H1 (cell line): ENCODE results near the gene GMPR. TPM values are rescaled to one million over a fixed set of nuclear protein-coding genes. Genes with fewer than 3 reads are reported as not detected.

ENCODE experiments used
- CTCF ChIA-PET: fragments of 300-600 bp; sonication (Branson Sonifier 250); formaldehyde crosslinking; loops from one replicate; lab custom pipeline; 2021; ENCODE audit not compliant: partially characterized antibody; lab: Charles Lee
- POLR2A ChIA-PET: fragments of 300-600 bp; sonication (Branson Sonifier 250); formaldehyde crosslinking; loops from one replicate; lab custom pipeline; 2021; ENCODE audit warnings: inconsistent platforms; ENCODE audit not compliant: partially characterized antibody; lab: Charles Lee
- DNase-seq, 2 experiments: peaks; one replicate each; pipeline versions ENCODE4 v3.0.0 to v3.0.0-alpha.2; 2010 to 2022; ENCODE audit warnings: low spot score in 2 of 2, low read depth in 1 of 2, mixed read lengths in 1 of 2
- FAIRE-seq: peaks from 2 replicates; lab custom pipeline; 2011; peaks lifted over from hg19 to GRCh38; lab: Jason Lieb, UNC
- H2AFZ ChIP-seq: 2 replicates; pipeline ENCODE4 v1.8.1; 2012; ENCODE audit warnings: low read length, inconsistent platforms
- H2AK5ac ChIP-seq: 2 replicates; pipeline ENCODE4 v1.6.1; 2013; ENCODE audit warnings: low read depth, low read length
- H2BK120ac ChIP-seq: replicated peaks from 2 replicates; pipeline ENCODE3; 2013; ENCODE audit warnings: low read depth, low read length, inconsistent platforms
- H2BK12ac ChIP-seq: 2 replicates; pipeline ENCODE4 v1.6.1; 2013; ENCODE audit warnings: low read depth, low read length
- H2BK15ac ChIP-seq: 2 replicates; pipeline ENCODE4 v1.6.1; 2013; ENCODE audit warnings: low read length
- H2BK20ac ChIP-seq: 2 replicates; pipeline ENCODE4 v1.6.1; 2013; ENCODE audit warnings: low read length
- H2BK5ac ChIP-seq: 2 replicates; pipeline ENCODE4 v1.6.1; 2013; ENCODE audit warnings: low read depth, low read length
- H3K14ac ChIP-seq: 2 replicates; pipeline ENCODE4 v1.6.1; 2013; ENCODE audit warnings: inconsistent platforms; ENCODE audit not compliant: insufficient read length
- H3K18ac ChIP-seq: 2 replicates; pipeline ENCODE4 v1.6.1; 2013; ENCODE audit warnings: low read length; ENCODE audit errors: extremely low read depth
- H3K23ac ChIP-seq: 2 replicates; pipeline ENCODE4 v1.6.1; 2013; ENCODE audit warnings: inconsistent platforms; ENCODE audit not compliant: insufficient read length
- H3K23me2 ChIP-seq: 2 replicates; pipeline ENCODE4 v1.6.1; 2013; ENCODE audit warnings: low read depth, low read length
- H3K27ac ChIP-seq: 2 replicates; pipeline ENCODE4 v1.6.1; 2011; ENCODE audit warnings: low read depth, low read length, inconsistent platforms
- H3K27me3 ChIP-seq, 4 experiments: replicated peaks in 1 of 4; 1 replicate in 1 of 4; 2 replicates in 3 of 4; pipeline versions ENCODE4 v1.6.1 to v1.8.1; 2011 to 2013; ENCODE audit warnings: low read length in 3 of 4, mild to moderate bottlenecking in 3 of 4, inconsistent platforms in 2 of 4, mixed read lengths in 2 of 4, moderate library complexity in 1 of 4; ENCODE audit not compliant: control insufficient read depth in 3 of 4, insufficient read depth in 3 of 4; ENCODE audit errors: extremely low read depth in 1 of 4
- H3K36me3 ChIP-seq, 4 experiments: 2 replicates each; pipeline versions ENCODE4 v1.6.1 to v1.8.1; 2011 to 2013; ENCODE audit warnings: mild to moderate bottlenecking in 4 of 4, low read length in 3 of 4, moderate library complexity in 2 of 4, control low read depth in 1 of 4, inconsistent platforms in 1 of 4; ENCODE audit not compliant: insufficient read depth in 4 of 4, control insufficient read depth in 2 of 4
- H3K4ac ChIP-seq: replicated peaks from 2 replicates; pipeline ENCODE3; 2013; ENCODE audit warnings: low read length, low read depth, mixed read lengths, inconsistent platforms; ENCODE audit not compliant: insufficient read length
- H3K4me1 ChIP-seq, 4 experiments: replicated peaks in 1 of 4; 1 replicate in 1 of 4; 2 replicates in 3 of 4; pipeline versions ENCODE4 v1.6.1 to v1.8.1; 2011 to 2013; ENCODE audit warnings: low read length in 3 of 4, inconsistent platforms in 2 of 4, mixed read lengths in 1 of 4; ENCODE audit not compliant: insufficient read depth in 4 of 4, control insufficient read depth in 3 of 4
- H3K4me2 ChIP-seq, 2 experiments: 2 replicates each; pipeline versions ENCODE4 v1.6.1 to v1.8.1; 2011 to 2013; ENCODE audit warnings: low read depth in 2 of 2, low read length in 2 of 2, control low read depth in 1 of 2, inconsistent platforms in 1 of 2, mild to moderate bottlenecking in 1 of 2; ENCODE audit not compliant: insufficient read depth in 1 of 2
- H3K4me3 ChIP-seq, 4 experiments: fragments of 200-600, 300-600 bp in 1 of 4; sonication (generic), shearing (Covaris generic), sonication (Bioruptor Twin) in 1 of 4; 2 replicates each; pipeline versions ENCODE4 v1.5.1 to v1.8.1; 2011 to 2016; ENCODE audit warnings: low read length in 4 of 4, low read depth in 3 of 4, control low read depth in 2 of 4, inconsistent platforms in 2 of 4, mild to moderate bottlenecking in 2 of 4, mixed read lengths in 1 of 4, moderate library complexity in 1 of 4; ENCODE audit not compliant: insufficient read depth in 2 of 4; ENCODE audit errors: extremely low read depth in 1 of 4
- H3K56ac ChIP-seq: replicated peaks from 2 replicates; pipeline ENCODE3; 2013; ENCODE audit warnings: low read depth, mild to moderate bottlenecking, mixed read lengths, low read length, inconsistent platforms; ENCODE audit not compliant: insufficient read length
- H3K79me1 ChIP-seq: 2 replicates; pipeline ENCODE4 v1.6.1; 2013; ENCODE audit warnings: low read depth, low read length, control low read depth
- H3K79me2 ChIP-seq, 2 experiments: 2 replicates each; pipeline versions ENCODE4 v1.6.1 to v1.8.1; 2012 to 2013; ENCODE audit warnings: low read length in 2 of 2, mild to moderate bottlenecking in 2 of 2, inconsistent platforms in 1 of 2; ENCODE audit not compliant: insufficient read depth in 2 of 2, control insufficient read depth in 1 of 2
- H3K9ac ChIP-seq, 4 experiments: replicated peaks in 1 of 4; 1 replicate in 1 of 4; 2 replicates in 3 of 4; pipeline versions ENCODE4 v1.6.1 to v1.8.1; 2011 to 2013; ENCODE audit warnings: low read depth in 3 of 4, low read length in 3 of 4, control low read depth in 2 of 4, mild to moderate bottlenecking in 2 of 4, moderate library complexity in 2 of 4, inconsistent platforms in 1 of 4; ENCODE audit errors: extremely low read depth in 1 of 4
- H3K9me3 ChIP-seq, 2 experiments: 2 replicates each; pipeline versions ENCODE4 v1.6.1 to v1.8.1; 2012 to 2013; ENCODE audit warnings: mild to moderate bottlenecking in 2 of 2, moderate library complexity in 2 of 2, control low read depth in 1 of 2, inconsistent platforms in 1 of 2, low read depth in 1 of 2, low read length in 1 of 2, mixed read lengths in 1 of 2; ENCODE audit not compliant: insufficient read depth in 2 of 2
- H4K20me1 ChIP-seq, 2 experiments: replicated peaks in 1 of 2; 2 replicates each; pipeline versions ENCODE3 to v1.8.1; 2011 to 2013; ENCODE audit warnings: inconsistent platforms in 2 of 2, low read length in 2 of 2, mild to moderate bottlenecking in 1 of 2; ENCODE audit not compliant: insufficient read depth in 2 of 2, control insufficient read depth in 1 of 2
- H4K5ac ChIP-seq: 2 replicates; pipeline ENCODE4 v1.6.1; 2013; ENCODE audit warnings: low read length, low read depth, mixed read lengths, inconsistent platforms; ENCODE audit not compliant: insufficient read length
- H4K8ac ChIP-seq: 2 replicates; pipeline ENCODE4 v1.8.0; 2013; ENCODE audit warnings: mild to moderate bottlenecking, moderate library complexity, low read length, inconsistent platforms; ENCODE audit not compliant: insufficient read depth; ENCODE audit errors: extremely low read depth
- H4K91ac ChIP-seq: replicated peaks from 2 replicates; pipeline ENCODE3; 2013; ENCODE audit warnings: low read length, mixed read lengths, inconsistent platforms; ENCODE audit not compliant: insufficient read length
- BACH1 ChIP-seq: IDR thresholded peaks from 2 replicates; pipeline ENCODE4 v1.6.1; 2012; ENCODE audit warnings: low read length, improper control_type of control experiment
- CEBPB ChIP-seq: IDR thresholded peaks from 2 replicates; pipeline ENCODE4 v1.6.1; 2012; ENCODE audit warnings: low read depth, low read length
- EZH2 ChIP-seq: fragments of 200-600 bp; sonication (generic); IDR thresholded peaks from 2 replicates; pipeline ENCODE4 v1.7.1; 2012; ENCODE audit warnings: low read depth, mild to moderate bottlenecking, moderate library complexity, low read length, inconsistent platforms; ENCODE audit not compliant: severe bottlenecking
- POLR2A ChIP-seq, 2 experiments: IDR thresholded peaks; 1 replicate in 1 of 2; 2 replicates in 1 of 2; pipeline ENCODE4 v1.6.1; 2011; ENCODE audit warnings: low read depth in 2 of 2, low read length in 2 of 2, mild to moderate bottlenecking in 2 of 2; ENCODE audit errors: control extremely low read depth in 1 of 2
- SIN3A ChIP-seq, 2 experiments: IDR thresholded peaks in 1 of 2; conservative IDR thresholded peaks in 1 of 2; 2 replicates each; pipeline ENCODE4 v1.6.1; 2011 to 2012; ENCODE audit warnings: low read length in 2 of 2, improper control_type of control experiment in 1 of 2, low read depth in 1 of 2, mild to moderate bottlenecking in 1 of 2
- SP2 ChIP-seq: IDR thresholded peaks from 2 replicates; pipeline ENCODE4 v1.6.1; 2012; ENCODE audit warnings: mild to moderate bottlenecking, low read length, inconsistent platforms
- TBP ChIP-seq: IDR thresholded peaks from 2 replicates; pipeline ENCODE4 v1.6.1; 2011; ENCODE audit warnings: low read depth, low read length, improper control_type of control experiment
- WGBS, 2 experiments: shearing (Covaris generic) in 1 of 2; methylation state at CpG; one replicate each; pipeline versions ENCODE4 v1.1.6 to v1.1.7; 2013 to 2015; ENCODE audit warnings: low lambda C conversion rate in 2 of 2, mixed read lengths in 2 of 2, inconsistent platforms in 1 of 2, low coverage in 1 of 2, missing lambda C conversion rate in 1 of 2; ENCODE audit not compliant: insufficient replicate concordance in 2 of 2, insufficient coverage in 1 of 2, insufficient read length in 1 of 2; ENCODE audit errors: extremely low coverage in 1 of 2, missing lambda C conversion rate in 1 of 2; 5-methylcytosine and 5-hydroxymethylcytosine counted together
- polyA plus RNA-seq, 7 experiments: library from polyadenylated mRNA; depleted of rRNA in 3 of 7; stranded (reverse) in 5 of 7; unstranded in 2 of 7; fragments of >200 nt in 5 of 7; fragments of 200-250 nt in 2 of 7; gene quantifications; 1 replicate in 5 of 7; 2 replicates in 1 of 7; 4 replicates in 1 of 7; pipeline versions ENCODE4 v1.2.1 to v1.2.3, GENCODE V29; 2011 to 2013; ENCODE audit warnings: missing spikeins in 2 of 7, mixed read lengths in 2 of 7
- total RNA-seq: library from RNA; stranded (reverse); fragmentation: NEBNext Ultra II Directional; extraction: Animal tissue kit (Norgen Biotek cat#: 25700); gene quantifications from 2 replicates; pipeline ENCODE4 v1.2.1, GENCODE V29; 2021
- TF ChIP-seq, protein P1 (sequence below), 3 experiments: IDR thresholded peaks; 1 replicate in 2 of 3; 2 replicates in 1 of 3; pipeline versions ENCODE4 v1.5.1 to v1.6.1; 2011; ENCODE audit warnings: low read length in 3 of 3, mild to moderate bottlenecking in 3 of 3, inconsistent platforms in 2 of 3, low read depth in 1 of 3, moderate library complexity in 1 of 3; ENCODE audit not compliant: insufficient read depth in 1 of 3; ENCODE audit errors: control extremely low read depth in 1 of 3

GMPR gene
- total and polyA plus RNA-seq, 2 of the 8 experiments (the other 6 are each of a cell fraction or from before 2014, with no cell fraction given), result 0.99 to 1.2 TPM

DNA sequence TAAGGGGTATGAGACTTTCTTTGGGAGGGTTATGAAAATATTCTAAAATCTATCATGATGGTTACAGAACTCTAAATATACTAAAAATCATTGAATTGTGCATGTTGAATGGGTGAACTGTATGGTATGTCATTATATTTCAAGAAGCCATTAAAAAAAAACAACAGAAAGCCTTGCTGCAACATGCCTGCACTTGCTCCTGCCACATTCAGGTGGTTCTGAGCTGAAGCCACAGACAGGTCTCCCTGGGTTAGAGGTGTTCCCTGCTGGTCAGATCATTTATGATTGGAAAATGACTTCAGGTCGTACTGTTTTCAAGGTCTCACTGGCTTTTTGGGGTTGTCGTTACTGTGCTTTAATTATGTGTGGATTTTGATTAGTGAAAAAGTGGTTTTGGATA is 13.3 kb downstream of the GMPR start:
- Histone ChIP-seq H3K36me3 (no peaks in the 10 kb centered on the region), H4K5ac (no peak overlapping the region), H3K23ac (no peak overlapping the region), H4K8ac (no peak overlapping the region), H2BK120ac (no peak overlapping the region), H3K23me2 (no peaks in the 10 kb centered on the region), H4K20me1 (no peaks in the 10 kb centered on the region), H2BK20ac (no peak overlapping the region), H3K79me2 (no peaks in the 10 kb centered on the region), H2AFZ (no peak overlapping the region), H2AK5ac (no peak overlapping the region), H2BK5ac (no peak overlapping the region), H4K91ac (no peak overlapping the region), H2BK15ac (no peak overlapping the region), H3K4ac (no peak overlapping the region), H3K9me3 (no peaks in the 10 kb centered on the region), H3K4me3 (no peak overlapping the region), H3K9ac (no peak overlapping the region), H3K27me3 (no peaks in the 10 kb centered on the region), H3K79me1 (no peaks in the 10 kb centered on the region), H2BK12ac (no peak overlapping the region), H3K27ac (no peak overlapping the region), H3K14ac (no peak overlapping the region), H3K18ac (no peak overlapping the region), H3K4me1 (peaks cover 0 to 7% (median 3%) of the 10 kb centered on the region in 4 experiments; a peak in 1 of 7 replicates), H3K4me2 (no peak overlapping the region), H3K56ac (no peak overlapping the region)
- ChIA-PET CTCF (interaction anchor here (1.1 kb wide), 1 partner anchor 12 kb away, joined by 3 read pairs; no protein-coding TSS in a partner anchor), POLR2A (no interaction called here)
- DNase-seq (no peak), FAIRE-seq (no peak)
- 86% methylated on average over 2 of the region's 2 CpGs; no CpG with 5 or more reads in 1 of the 2 experiments for WGBS, 2 experiments
- no peak for TF ChIP-seq BACH1
- TF ChIP-seq, protein P1, sequence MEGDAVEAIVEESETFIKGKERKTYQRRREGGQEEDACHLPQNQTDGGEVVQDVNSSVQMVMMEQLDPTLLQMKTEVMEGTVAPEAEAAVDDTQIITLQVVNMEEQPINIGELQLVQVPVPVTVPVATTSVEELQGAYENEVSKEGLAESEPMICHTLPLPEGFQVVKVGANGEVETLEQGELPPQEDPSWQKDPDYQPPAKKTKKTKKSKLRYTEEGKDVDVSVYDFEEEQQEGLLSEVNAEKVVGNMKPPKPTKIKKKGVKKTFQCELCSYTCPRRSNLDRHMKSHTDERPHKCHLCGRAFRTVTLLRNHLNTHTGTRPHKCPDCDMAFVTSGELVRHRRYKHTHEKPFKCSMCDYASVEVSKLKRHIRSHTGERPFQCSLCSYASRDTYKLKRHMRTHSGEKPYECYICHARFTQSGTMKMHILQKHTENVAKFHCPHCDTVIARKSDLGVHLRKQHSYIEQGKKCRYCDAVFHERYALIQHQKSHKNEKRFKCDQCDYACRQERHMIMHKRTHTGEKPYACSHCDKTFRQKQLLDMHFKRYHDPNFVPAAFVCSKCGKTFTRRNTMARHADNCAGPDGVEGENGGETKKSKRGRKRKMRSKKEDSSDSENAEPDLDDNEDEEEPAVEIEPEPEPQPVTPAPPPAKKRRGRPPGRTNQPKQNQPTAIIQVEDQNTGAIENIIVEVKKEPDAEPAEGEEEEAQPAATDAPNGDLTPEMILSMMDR (IDR thresholded peaks at IDR 0.05; ENCODE audit: control extremely low read depth in 1 of 3, insufficient read depth in 1 of 3, low read depth in 1 of 3, low read length in 3 of 3), result no peak
- TF ChIP-seq EZH2, result no peak
- no peak for TF ChIP-seq SP2
- no peak for TF ChIP-seq SIN3A (conservative IDR thresholded peaks at IDR 0.05 in 1 of 2, IDR thresholded peaks at IDR 0.05 in 1 of 2; ENCODE audit: low read depth in 1 of 2, low read length in 2 of 2)
- no peak for TF ChIP-seq POLR2A (IDR thresholded peaks at IDR 0.05; ENCODE audit: control extremely low read depth in 1 of 2, low read depth in 2 of 2, low read length in 2 of 2)
- no peak for TF ChIP-seq CEBPB
- TF ChIP-seq TBP, result no peak
